AG09319 (cell line): Measurements from ENCODE around the gene TMEM121B.

Source experiments
- DNase-seq: peaks from one replicate; pipeline ENCODE4 v3.0.0-alpha.2; 2010; ENCODE audit warnings: low read depth; ENCODE audit errors: extremely low read depth
- CTCF ChIP-seq: IDR thresholded peaks from 2 replicates; pipeline ENCODE4 v1.5.1; 2011; ENCODE audit warnings: low read depth, mild to moderate bottlenecking, inconsistent platforms, low read length, moderate library complexity

Gene TMEM121B

GRCh38 chr22:17079572-17079971, 41.6 kb downstream of the TMEM121B start:
- no peak for TF ChIP-seq CTCF
- no peak for DNase-seq

GRCh38 chr22:17077255-17077654, 43.9 kb downstream of the TMEM121B start:
- DNase-seq: no peak
- TF ChIP-seq CTCF: no peak

- TF ChIP-seq CTCF: no peak
- DNase-seq: no peak
Measured at GRCh38 chr22:17074648-17075002, 46.5 kb downstream of the TMEM121B start.

- no peak for TF ChIP-seq CTCF
- no peak for DNase-seq
Measured at GRCh38 chr22:17072877-17073276, 48.3 kb downstream of the TMEM121B start.
